Thyroid gland (tissue), 4 donors: ENCODE measurements around the gene PRKCG.

ENCODE experiments used
- POLR2A ChIP-seq, 2 donors: fragments of 450-650 bp; IDR thresholded peaks; one replicate each; pipeline ENCODE4 v1.6.1; 2017; ENCODE audit warnings: antibody characterized with exemption in 2 of 2, mild to moderate bottlenecking in 2 of 2, moderate library complexity in 1 of 2
- TF ChIP-seq, protein P1 (sequence below), 6 experiments: fragments of 200-600 bp in 3 of 6; fragments of 450-650 bp in 3 of 6; sonication (generic) in 3 of 6; IDR thresholded peaks; one replicate each; pipeline ENCODE4 v1.5.1; 2016 to 2019; ENCODE audit warnings: antibody characterized with exemption in 6 of 6, mild to moderate bottlenecking in 2 of 6, inconsistent platforms in 1 of 6, moderate library complexity in 1 of 6

DNA sequence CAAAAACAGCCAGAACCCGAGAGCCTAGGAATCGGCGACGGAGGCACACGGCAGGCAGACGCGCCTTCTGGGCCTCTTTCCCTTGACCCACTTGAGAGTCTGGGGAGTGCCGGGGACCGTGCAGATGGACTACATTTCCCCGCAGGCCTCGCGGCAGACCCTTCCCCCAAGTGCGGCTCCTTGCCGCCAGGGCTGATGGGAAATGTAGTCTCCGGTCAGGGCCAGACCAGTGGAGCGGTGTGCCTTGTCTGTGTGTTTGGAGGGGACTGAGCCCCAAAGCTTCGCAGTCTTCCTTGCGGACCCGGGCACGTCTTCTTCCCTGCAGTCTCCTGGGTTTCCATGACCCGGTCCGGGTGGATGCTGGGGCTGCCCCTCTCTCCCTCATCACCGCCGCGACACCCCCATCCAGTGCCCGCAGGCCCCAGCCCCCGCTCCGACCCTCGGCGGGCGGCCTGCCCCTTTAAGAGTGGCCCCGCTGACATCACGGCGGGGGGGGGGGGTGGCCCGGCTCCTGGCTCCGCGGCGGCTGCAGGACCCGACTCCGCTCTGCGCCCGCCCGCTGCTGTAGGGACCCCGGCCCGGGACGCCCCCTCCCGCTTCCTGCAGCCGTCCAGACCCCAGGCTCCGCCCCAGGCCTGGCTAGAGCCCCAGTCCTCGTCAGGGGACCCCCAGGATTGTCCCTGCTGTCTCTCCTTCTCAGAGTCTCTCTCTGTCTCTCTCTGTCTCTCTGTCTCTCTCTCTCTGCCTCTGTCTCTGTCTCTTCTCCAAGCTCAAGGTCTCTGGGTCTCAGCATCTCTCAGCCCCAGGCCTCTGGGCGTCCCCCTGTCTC lies 26.3 kb downstream of the PRKCG start:
- TF ChIP-seq, protein P1, sequence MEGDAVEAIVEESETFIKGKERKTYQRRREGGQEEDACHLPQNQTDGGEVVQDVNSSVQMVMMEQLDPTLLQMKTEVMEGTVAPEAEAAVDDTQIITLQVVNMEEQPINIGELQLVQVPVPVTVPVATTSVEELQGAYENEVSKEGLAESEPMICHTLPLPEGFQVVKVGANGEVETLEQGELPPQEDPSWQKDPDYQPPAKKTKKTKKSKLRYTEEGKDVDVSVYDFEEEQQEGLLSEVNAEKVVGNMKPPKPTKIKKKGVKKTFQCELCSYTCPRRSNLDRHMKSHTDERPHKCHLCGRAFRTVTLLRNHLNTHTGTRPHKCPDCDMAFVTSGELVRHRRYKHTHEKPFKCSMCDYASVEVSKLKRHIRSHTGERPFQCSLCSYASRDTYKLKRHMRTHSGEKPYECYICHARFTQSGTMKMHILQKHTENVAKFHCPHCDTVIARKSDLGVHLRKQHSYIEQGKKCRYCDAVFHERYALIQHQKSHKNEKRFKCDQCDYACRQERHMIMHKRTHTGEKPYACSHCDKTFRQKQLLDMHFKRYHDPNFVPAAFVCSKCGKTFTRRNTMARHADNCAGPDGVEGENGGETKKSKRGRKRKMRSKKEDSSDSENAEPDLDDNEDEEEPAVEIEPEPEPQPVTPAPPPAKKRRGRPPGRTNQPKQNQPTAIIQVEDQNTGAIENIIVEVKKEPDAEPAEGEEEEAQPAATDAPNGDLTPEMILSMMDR (IDR thresholded peaks at IDR 0.05), result no peak
- TF ChIP-seq POLR2A (IDR thresholded peaks at IDR 0.05), result no peak
